H54 (cell line): ENCODE results near the gene SERINC1.

Experiments used
- DNase-seq: peaks from one replicate; pipeline ENCODE4 v3.0.0; 2011; ENCODE audit warnings: low spot score, mixed read lengths; ENCODE audit not compliant: insufficient read length
- FAIRE-seq: peaks from 3 replicates; lab custom pipeline; 2011; peaks lifted over from hg19 to GRCh38; lab: Jason Lieb, UNC
- POLR2A ChIP-seq: IDR thresholded peaks from 2 replicates; pipeline ENCODE4 v1.6.1; 2011; ENCODE audit warnings: low read depth, mild to moderate bottlenecking, low read length

The SERINC1 gene

GRCh38 chr6:122422003-122422402, 49.6 kb downstream of the SERINC1 start:
- no peak for FAIRE-seq
- no peak for DNase-seq
- TF ChIP-seq POLR2A = no peak

- TF ChIP-seq POLR2A = no peak
- FAIRE-seq (no peak), DNase-seq (no peak)
Measured at GRCh38 chr6:122416825-122417224, 54.8 kb downstream of the SERINC1 start.

GRCh38 chr6:122412001-122412400, 59.6 kb downstream of the SERINC1 start:
- DNase-seq = no peak
- TF ChIP-seq POLR2A = no peak
- FAIRE-seq = no peak

- FAIRE-seq = no peak
- DNase-seq = no peak
- TF ChIP-seq POLR2A = no peak
Measured at GRCh38 chr6:122408702-122409458, 62.7 kb downstream of the SERINC1 start.

- DNase-seq (no peak), FAIRE-seq (no peak)
- no peak for TF ChIP-seq POLR2A
Measured at GRCh38 chr6:122408240-122408639, 63.4 kb downstream of the SERINC1 start.

GRCh38 chr6:122407712-122408111, 63.9 kb downstream of the SERINC1 start:
- TF ChIP-seq POLR2A = no peak
- FAIRE-seq (no peak), DNase-seq (no peak)

- FAIRE-seq = no peak
- no peak for TF ChIP-seq POLR2A
- DNase-seq = no peak
Measured at GRCh38 chr6:122406187-122406586, 65.4 kb downstream of the SERINC1 start.

GRCh38 chr6:122405417-122405816, 66.2 kb downstream of the SERINC1 start:
- no peak for DNase-seq
- no peak for TF ChIP-seq POLR2A

GRCh38 chr6:122404444-122404843, 67.2 kb downstream of the SERINC1 start:
- no peak for DNase-seq
- no peak for TF ChIP-seq POLR2A
- no peak for FAIRE-seq

More at GRCh38 chr6:122405417-122405816, 66.2 kb downstream of the SERINC1 start:
- FAIRE-seq = no peak

GRCh38 chr6:122401104-122401503, 70.5 kb downstream of the SERINC1 start:
- DNase-seq (no peak), FAIRE-seq (no peak)
- TF ChIP-seq POLR2A = no peak

- no peak for TF ChIP-seq POLR2A
- no peak for DNase-seq
- FAIRE-seq = no peak
Measured at GRCh38 chr6:122400462-122401089, 71.0 kb downstream of the SERINC1 start.

- FAIRE-seq (no peak), DNase-seq (no peak)
- no peak for TF ChIP-seq POLR2A
Measured at GRCh38 chr6:122400121-122400450, 71.5 kb downstream of the SERINC1 start.

- peak; percentile 68 for TF ChIP-seq POLR2A
- DNase-seq = peak; percentile 71
- FAIRE-seq = peak; percentile 88
Measured at GRCh38 chr6:122399348-122400120, 72.1 kb downstream of the SERINC1 start, which contains the start of gene HSF2. TSS of gene HSF2 (plus strand) at chr6:122399652. CDS start at chr6:122399738, 86 bp downstream.

GRCh38 chr6:122399055-122399347, 72.6 kb downstream of the SERINC1 start:
- no peak for DNase-seq
- FAIRE-seq = no peak

GRCh38 chr6:122394016-122394415, 77.6 kb downstream of the SERINC1 start:
- FAIRE-seq (no peak), DNase-seq (no peak)
- no peak for TF ChIP-seq POLR2A

More at GRCh38 chr6:122399055-122399347, 72.6 kb downstream of the SERINC1 start:
- no peak for TF ChIP-seq POLR2A
